A549 (cell line): Measurements from ENCODE around the gene CTDP1. TPM values are rescaled to one million over a fixed set of nuclear protein-coding genes. Genes with fewer than 3 reads are reported as not detected.

Experiments
- ATAC-seq, 2 experiments: fragments of 200-7000 bp in 1 of 2; fragments of >200 bp in 1 of 2; cut with Nextera tagmentation in 1 of 2; cut with Tn5 transposase in 1 of 2; 3 replicates each; pipeline versions ENCODE4 v1.8.0 to v1.9.1; 2018 to 2020; ENCODE audit warnings: mild to moderate bottlenecking in 1 of 2, moderate library complexity in 1 of 2
- CTCF ChIA-PET: fragments of 300-600 bp; sonication (Branson Sonifier 250); formaldehyde crosslinking; extraction: SDS; loops from one replicate; lab custom pipeline; 2021; ENCODE audit warnings: antibody characterized with exemption, inconsistent platforms; lab: Yijun Ruan, JAX
- POLR2A ChIA-PET: fragments of 350-600 bp; formaldehyde crosslinking; extraction: SDS; loops from one replicate; lab custom pipeline; 2021; ENCODE audit warnings: antibody characterized with exemption, inconsistent platforms; lab: Yijun Ruan, JAX
- DNase-seq, 2 experiments: peaks; one replicate each; pipeline versions ENCODE4 v3.0.0 to v3.0.0-alpha.2; 2011 to 2016; ENCODE audit warnings: low read depth in 1 of 2, low spot score in 1 of 2
- FAIRE-seq: peaks from 2 replicates; lab custom pipeline; 2011; peaks lifted over from hg19 to GRCh38; lab: Jason Lieb, UNC
- H3K27ac ChIP-seq, 2 experiments: fragments of >200 bp; sonication (Bioruptor Twin); formaldehyde crosslinking; 3 replicates each; pipeline ENCODE4 v1.5.1; 2016 to 2017
- H3K4me1 ChIP-seq: fragments of >200 bp; sonication (Bioruptor Twin); formaldehyde crosslinking; 3 replicates; pipeline ENCODE4 v1.6.1; 2016
- H3K4me2 ChIP-seq: fragments of >200 bp; sonication (Bioruptor Twin); formaldehyde crosslinking; 3 replicates; pipeline ENCODE4 v1.6.1; 2016
- H3K4me3 ChIP-seq: fragments of >200 bp; sonication (Bioruptor Twin); formaldehyde crosslinking; 3 replicates; pipeline ENCODE4 v1.5.1; 2016
- H3K9me3 ChIP-seq: fragments of >200 bp; sonication (Bioruptor Twin); formaldehyde crosslinking; 3 replicates; pipeline ENCODE4 v1.6.1; 2016
- CHD4 ChIP-seq: fragments of 200-600 bp; sonication (generic); IDR thresholded peaks from 2 replicates; pipeline ENCODE4 v1.6.1; 2016; ENCODE audit warnings: antibody characterized with exemption, mild to moderate bottlenecking, borderline replicate concordance
- FOXS1 ChIP-seq: fragments of 250-450 bp; sonication (Bioruptor Pico); IDR thresholded peaks from 2 replicates; pipeline ENCODE4 v1.5.0; 2020; ENCODE audit warnings: mild to moderate bottlenecking, moderate library complexity
- GATA3 ChIP-seq: IDR thresholded peaks from 2 replicates; pipeline ENCODE4 v1.6.1; 2012; ENCODE audit warnings: borderline replicate concordance
- HEYL ChIP-seq: fragments of 250-450 bp; sonication (Bioruptor Pico); IDR thresholded peaks from 2 replicates; pipeline ENCODE4 v1.8.0; 2021; ENCODE audit warnings: mild to moderate bottlenecking, moderate library complexity
- HOXA7 ChIP-seq: fragments of 250-450 bp; sonication (Bioruptor Pico); IDR thresholded peaks from 2 replicates; pipeline ENCODE4 v1.5.0; 2020; ENCODE audit warnings: mild to moderate bottlenecking, moderate library complexity
- JUNB ChIP-seq: fragments of >200 bp; sonication (Bioruptor Twin); formaldehyde crosslinking; IDR thresholded peaks from 2 replicates; pipeline ENCODE4 v1.6.1; 2016
- KDM1A ChIP-seq: fragments of 200-600 bp; sonication (generic); IDR thresholded peaks from 2 replicates; pipeline ENCODE4 v1.6.1; 2016; ENCODE audit warnings: low read depth, mild to moderate bottlenecking
- MAFK ChIP-seq: fragments of 450-650 bp; IDR thresholded peaks from 2 replicates; pipeline ENCODE4 v1.6.1; 2014; ENCODE audit not compliant: partially characterized antibody
- MYC ChIP-seq: IDR thresholded peaks from 2 replicates; pipeline ENCODE4 v1.6.1; 2012; ENCODE audit warnings: mild to moderate bottlenecking, inconsistent platforms, low read length, improper control_type of control experiment, borderline replicate concordance
- NPAS2 ChIP-seq: fragments of 250-450 bp; sonication (Bioruptor Pico); IDR thresholded peaks from 2 replicates; pipeline ENCODE4 v1.8.0; 2022; ENCODE audit warnings: mild to moderate bottlenecking, moderate library complexity, borderline replicate concordance
- NR3C1 ChIP-seq: fragments of >200 bp; sonication (Bioruptor Twin); formaldehyde crosslinking; IDR thresholded peaks from 3 replicates; pipeline ENCODE4 v1.6.1; 2017
- PHF8 ChIP-seq: fragments of 200-600 bp; sonication (generic); IDR thresholded peaks from 2 replicates; pipeline ENCODE4 v1.6.1; 2016; ENCODE audit warnings: low read depth, mild to moderate bottlenecking, antibody characterized with exemption, moderate library complexity, borderline replicate concordance
- RAD21 ChIP-seq, 2 experiments: fragments of >200 bp in 1 of 2; sonication (Bioruptor Twin) in 1 of 2; formaldehyde crosslinking in 1 of 2; IDR thresholded peaks in 1 of 2; conservative IDR thresholded peaks in 1 of 2; 2 replicates in 1 of 2; 3 replicates in 1 of 2; pipeline ENCODE4 v1.6.1; 2012 to 2018; ENCODE audit warnings: inconsistent platforms in 1 of 2
- RCOR1 ChIP-seq: fragments of 150-350 bp; IDR thresholded peaks from 2 replicates; pipeline ENCODE4 v1.6.1; 2014; ENCODE audit warnings: antibody characterized with exemption, low read length, low read depth
- RFX5 ChIP-seq: fragments of 450-650 bp; IDR thresholded peaks from 2 replicates; pipeline ENCODE4 v1.7.1; 2014; ENCODE audit warnings: antibody characterized with exemption, mild to moderate bottlenecking, moderate library complexity
- TFCP2L1 ChIP-seq: fragments of 250-450 bp; sonication (Bioruptor Pico); IDR thresholded peaks from 2 replicates; pipeline ENCODE4 v1.5.0; 2021; ENCODE audit warnings: mild to moderate bottlenecking
- ZSCAN20 ChIP-seq: fragments of 250-450 bp; sonication (Bioruptor Pico); IDR thresholded peaks from 2 replicates; pipeline ENCODE4 v1.8.0; 2022; ENCODE audit warnings: mild to moderate bottlenecking, moderate library complexity
- WGBS: methylation state at CpG from one replicate; pipeline ENCODE4 v1.1.6; 2017; ENCODE audit errors: missing lambda C conversion rate; 5-methylcytosine and 5-hydroxymethylcytosine counted together
- polyA plus RNA-seq, 4 experiments: library from polyadenylated mRNA; depleted of rRNA in 3 of 4; stranded (reverse); fragments of >200 nt; fragmentation: RNase III in 1 of 4; extraction: RNeasy Plus Mini Kit Qiagen cat#74134 plus additional on column Dnase treatment in 1 of 4; gene quantifications; 2 replicates in 3 of 4; 3 replicates in 1 of 4; pipeline ENCODE4 v1.2.3, GENCODE V29; 2011 to 2017
- TF ChIP-seq, protein P1 (sequence below): fragments of >200 bp; sonication (Bioruptor Twin); formaldehyde crosslinking; IDR thresholded peaks from 2 replicates; pipeline ENCODE4 v1.6.1; 2016
- TF ChIP-seq, protein P2 (sequence below): fragments of 200-600 bp; sonication (generic); IDR thresholded peaks from 2 replicates; pipeline ENCODE4 v1.6.1; 2016; ENCODE audit warnings: antibody characterized with exemption, mild to moderate bottlenecking, moderate library complexity
- TF ChIP-seq, protein P3 (sequence below): fragments of 250-450 bp; sonication (Bioruptor Pico); IDR thresholded peaks from 2 replicates; pipeline ENCODE4 v1.5.0; 2020; ENCODE audit warnings: low read depth, mild to moderate bottlenecking, moderate library complexity
- TF ChIP-seq, protein P4 (sequence below): IDR thresholded peaks from 2 replicates; pipeline ENCODE4 v1.6.1; 2012; ENCODE audit warnings: low read depth, borderline replicate concordance
- TF ChIP-seq, protein P5 (sequence below): fragments of >200 bp; sonication (Bioruptor Twin); formaldehyde crosslinking; IDR thresholded peaks from 3 replicates; pipeline ENCODE4 v1.5.1; 2016

CTDP1 gene
- polyA plus RNA-seq, 2 of the 4 experiments (the other 2 are of a cell fraction): 6.8 to 12.1 TPM

DNA sequence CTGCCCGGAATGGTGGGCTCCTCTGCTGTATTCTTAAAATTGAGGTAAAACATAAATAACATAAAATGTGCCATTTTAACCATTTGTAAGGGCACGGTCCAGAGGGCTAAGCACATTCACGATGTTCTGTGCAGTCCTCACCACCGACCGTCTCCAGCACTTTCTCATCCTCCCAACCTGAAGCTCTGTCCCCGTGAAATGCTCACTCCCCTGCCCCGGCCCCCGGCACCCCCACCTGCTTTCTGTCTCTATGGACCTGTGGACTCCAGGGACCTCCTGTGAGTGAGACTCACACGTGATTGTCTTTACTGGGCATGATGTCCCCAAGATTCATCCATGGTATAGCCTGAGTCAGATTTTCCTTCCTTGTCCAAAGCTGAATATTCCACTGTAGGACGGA is 38.7 kb upstream of the CTDP1 start:
- FAIRE-seq: no peak
- Histone ChIP-seq H3K4me2 (no peak overlapping the region), H3K27ac (no peak overlapping the region), H3K4me3 (no peak overlapping the region), H3K9me3 (no peaks in the 10 kb centered on the region), H3K4me1 (no peaks in the 10 kb centered on the region)
- WGBS: 62% methylated on average over 8 of the region's 10 CpGs
- TF ChIP-seq RCOR1: no peak
- no peak for TF ChIP-seq JUNB
- TF ChIP-seq PHF8: no peak
- no peak for TF ChIP-seq HOXA7 (CRISPR knock-in tag)
- CTCF ChIA-PET: interaction anchor here (7.8 kb wide), 1 partner anchor 261 kb away, joined by 70 read pairs; no protein-coding TSS in a partner anchor
- POLR2A ChIA-PET: no interaction called here
- no peak for ATAC-seq
- DNase-seq: no peak

DNA sequence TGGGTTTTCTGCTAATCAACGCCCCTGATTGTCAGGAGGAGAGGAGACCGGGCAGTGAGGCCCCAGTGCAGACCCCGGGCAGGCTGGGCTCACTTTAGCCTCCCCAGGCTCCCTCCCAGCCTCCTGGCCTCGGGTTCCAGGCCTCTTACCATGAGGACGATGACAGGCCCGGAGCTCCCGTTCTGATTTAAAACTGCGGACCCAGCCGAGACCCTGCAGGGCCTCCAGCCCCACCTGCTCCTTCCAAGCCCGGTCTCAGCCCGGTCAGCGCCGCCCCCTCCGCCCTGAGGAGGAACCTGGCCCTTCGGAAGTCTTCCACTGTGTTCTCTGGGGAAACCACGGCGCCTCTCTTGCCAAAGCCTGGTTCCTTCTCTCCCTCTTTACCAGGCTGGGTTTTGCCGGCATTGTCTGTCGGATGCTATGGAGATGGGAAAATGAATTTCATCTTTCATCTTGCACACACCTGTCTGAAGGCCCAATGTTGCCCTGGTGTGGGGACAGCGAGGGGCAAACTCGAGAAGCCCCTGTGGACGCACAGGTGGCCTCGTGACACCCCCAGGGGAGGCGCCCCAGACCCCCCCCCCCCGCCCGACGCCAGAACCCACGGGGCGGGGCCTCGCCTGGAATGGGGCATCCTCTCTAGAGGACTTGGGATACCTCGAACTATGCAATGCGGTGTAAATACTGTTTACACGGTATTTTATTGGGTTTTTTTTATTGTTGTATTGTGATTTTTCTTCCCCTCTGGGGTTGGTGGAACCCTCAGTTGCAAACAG is 37.7 kb upstream of the CTDP1 start:
- ChIA-PET CTCF (interaction anchor here (0.6 to 7.8 kb wide), 2 partner anchors 30 to 262 kb away, joined by 3 to 70 read pairs; no protein-coding TSS in a partner anchor), POLR2A (no interaction called here)
- Histone ChIP-seq H3K9me3 (no peaks in the 10 kb centered on the region), H3K4me1 (no peaks in the 10 kb centered on the region), H3K4me2 (no peak overlapping the region), H3K27ac (no peak overlapping the region), H3K4me3 (no peak overlapping the region)
- DNase-seq (no peak), FAIRE-seq (no peak), ATAC-seq (no peak)
- 40% methylated on average over 15 of the region's 33 CpGs for WGBS
- TF ChIP-seq, protein P1, sequence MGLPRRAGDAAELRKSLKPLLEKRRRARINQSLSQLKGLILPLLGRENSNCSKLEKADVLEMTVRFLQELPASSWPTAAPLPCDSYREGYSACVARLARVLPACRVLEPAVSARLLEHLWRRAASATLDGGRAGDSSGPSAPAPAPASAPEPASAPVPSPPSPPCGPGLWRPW: no peak
- TF ChIP-seq MAFK: no peak
- no peak for TF ChIP-seq NR3C1
- TF ChIP-seq CHD4: no peak
- TF ChIP-seq, protein P2, sequence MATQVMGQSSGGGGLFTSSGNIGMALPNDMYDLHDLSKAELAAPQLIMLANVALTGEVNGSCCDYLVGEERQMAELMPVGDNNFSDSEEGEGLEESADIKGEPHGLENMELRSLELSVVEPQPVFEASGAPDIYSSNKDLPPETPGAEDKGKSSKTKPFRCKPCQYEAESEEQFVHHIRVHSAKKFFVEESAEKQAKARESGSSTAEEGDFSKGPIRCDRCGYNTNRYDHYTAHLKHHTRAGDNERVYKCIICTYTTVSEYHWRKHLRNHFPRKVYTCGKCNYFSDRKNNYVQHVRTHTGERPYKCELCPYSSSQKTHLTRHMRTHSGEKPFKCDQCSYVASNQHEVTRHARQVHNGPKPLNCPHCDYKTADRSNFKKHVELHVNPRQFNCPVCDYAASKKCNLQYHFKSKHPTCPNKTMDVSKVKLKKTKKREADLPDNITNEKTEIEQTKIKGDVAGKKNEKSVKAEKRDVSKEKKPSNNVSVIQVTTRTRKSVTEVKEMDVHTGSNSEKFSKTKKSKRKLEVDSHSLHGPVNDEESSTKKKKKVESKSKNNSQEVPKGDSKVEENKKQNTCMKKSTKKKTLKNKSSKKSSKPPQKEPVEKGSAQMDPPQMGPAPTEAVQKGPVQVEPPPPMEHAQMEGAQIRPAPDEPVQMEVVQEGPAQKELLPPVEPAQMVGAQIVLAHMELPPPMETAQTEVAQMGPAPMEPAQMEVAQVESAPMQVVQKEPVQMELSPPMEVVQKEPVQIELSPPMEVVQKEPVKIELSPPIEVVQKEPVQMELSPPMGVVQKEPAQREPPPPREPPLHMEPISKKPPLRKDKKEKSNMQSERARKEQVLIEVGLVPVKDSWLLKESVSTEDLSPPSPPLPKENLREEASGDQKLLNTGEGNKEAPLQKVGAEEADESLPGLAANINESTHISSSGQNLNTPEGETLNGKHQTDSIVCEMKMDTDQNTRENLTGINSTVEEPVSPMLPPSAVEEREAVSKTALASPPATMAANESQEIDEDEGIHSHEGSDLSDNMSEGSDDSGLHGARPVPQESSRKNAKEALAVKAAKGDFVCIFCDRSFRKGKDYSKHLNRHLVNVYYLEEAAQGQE: no peak
- TF ChIP-seq RAD21 (conservative IDR thresholded peaks at IDR 0.05 in 1 of 2, IDR thresholded peaks at IDR 0.05 in 1 of 2): no peak
- TF ChIP-seq, protein P3, sequence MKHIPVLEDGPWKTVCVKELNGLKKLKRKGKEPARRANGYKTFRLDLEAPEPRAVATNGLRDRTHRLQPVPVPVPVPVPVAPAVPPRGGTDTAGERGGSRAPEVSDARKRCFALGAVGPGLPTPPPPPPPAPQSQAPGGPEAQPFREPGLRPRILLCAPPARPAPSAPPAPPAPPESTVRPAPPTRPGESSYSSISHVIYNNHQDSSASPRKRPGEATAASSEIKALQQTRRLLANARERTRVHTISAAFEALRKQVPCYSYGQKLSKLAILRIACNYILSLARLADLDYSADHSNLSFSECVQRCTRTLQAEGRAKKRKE (CRISPR knock-in tag): no peak
- TF ChIP-seq NPAS2 (CRISPR knock-in tag): no peak
- no peak for TF ChIP-seq ZSCAN20 (CRISPR knock-in tag)
- TF ChIP-seq FOXS1 (CRISPR knock-in tag): no peak
- TF ChIP-seq, all 56 proteins: peak for 0

DNA sequence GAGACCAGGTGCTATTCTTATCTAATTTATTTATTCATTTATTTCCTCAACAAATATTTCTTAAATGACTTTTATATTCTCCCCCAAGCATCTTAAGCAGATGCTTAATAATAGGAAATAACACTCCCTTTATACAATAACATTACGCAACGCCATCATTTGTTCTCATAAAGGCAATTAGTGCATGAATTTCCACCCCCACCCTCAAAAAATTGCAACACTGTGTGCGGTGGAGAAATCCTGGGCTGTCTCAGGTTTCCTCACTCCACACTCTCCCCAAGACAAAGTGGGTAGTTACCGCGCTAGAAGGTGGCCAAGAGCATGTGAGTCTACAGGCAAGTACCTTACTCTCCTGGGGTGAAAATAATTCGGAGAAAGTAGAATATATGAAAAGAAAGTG is 37.0 kb upstream of the CTDP1 start:
- ATAC-seq (no peak), DNase-seq (no peak), FAIRE-seq (no peak)
- ChIA-PET CTCF (interaction anchor here (0.6 to 7.8 kb wide), 6 partner anchors 9 to 266 kb away, joined by 3 to 70 read pairs (median 4); no protein-coding TSS in a partner anchor), POLR2A (no interaction called here)
- no peak overlapping the region for H3K4me3 ChIP-seq
- no peaks in the 10 kb centered on the region for H3K4me1 ChIP-seq
- 74% methylated on average over 6 of the region's 6 CpGs for WGBS
- no peak overlapping the region for H3K27ac ChIP-seq
- TF ChIP-seq, protein P4, sequence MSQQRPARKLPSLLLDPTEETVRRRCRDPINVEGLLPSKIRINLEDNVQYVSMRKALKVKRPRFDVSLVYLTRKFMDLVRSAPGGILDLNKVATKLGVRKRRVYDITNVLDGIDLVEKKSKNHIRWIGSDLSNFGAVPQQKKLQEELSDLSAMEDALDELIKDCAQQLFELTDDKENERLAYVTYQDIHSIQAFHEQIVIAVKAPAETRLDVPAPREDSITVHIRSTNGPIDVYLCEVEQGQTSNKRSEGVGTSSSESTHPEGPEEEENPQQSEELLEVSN: no peak
- TF ChIP-seq TFCP2L1 (CRISPR knock-in tag) (no peak), KDM1A (no peak), RCOR1 (no peak), NR3C1 (no peak), GATA3 (no peak), RFX5 (no peak), MYC (no peak), PHF8 (no peak), HEYL (CRISPR knock-in tag) (no peak)
- TF ChIP-seq, protein P5, sequence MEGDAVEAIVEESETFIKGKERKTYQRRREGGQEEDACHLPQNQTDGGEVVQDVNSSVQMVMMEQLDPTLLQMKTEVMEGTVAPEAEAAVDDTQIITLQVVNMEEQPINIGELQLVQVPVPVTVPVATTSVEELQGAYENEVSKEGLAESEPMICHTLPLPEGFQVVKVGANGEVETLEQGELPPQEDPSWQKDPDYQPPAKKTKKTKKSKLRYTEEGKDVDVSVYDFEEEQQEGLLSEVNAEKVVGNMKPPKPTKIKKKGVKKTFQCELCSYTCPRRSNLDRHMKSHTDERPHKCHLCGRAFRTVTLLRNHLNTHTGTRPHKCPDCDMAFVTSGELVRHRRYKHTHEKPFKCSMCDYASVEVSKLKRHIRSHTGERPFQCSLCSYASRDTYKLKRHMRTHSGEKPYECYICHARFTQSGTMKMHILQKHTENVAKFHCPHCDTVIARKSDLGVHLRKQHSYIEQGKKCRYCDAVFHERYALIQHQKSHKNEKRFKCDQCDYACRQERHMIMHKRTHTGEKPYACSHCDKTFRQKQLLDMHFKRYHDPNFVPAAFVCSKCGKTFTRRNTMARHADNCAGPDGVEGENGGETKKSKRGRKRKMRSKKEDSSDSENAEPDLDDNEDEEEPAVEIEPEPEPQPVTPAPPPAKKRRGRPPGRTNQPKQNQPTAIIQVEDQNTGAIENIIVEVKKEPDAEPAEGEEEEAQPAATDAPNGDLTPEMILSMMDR: no peak
- H3K9me3 ChIP-seq: no peaks in the 10 kb centered on the region
- no peak overlapping the region for H3K4me2 ChIP-seq
